IMR-90 (cell line): Measurements from ENCODE around the gene CD276. TPM values are rescaled to one million over a fixed set of nuclear protein-coding genes. Genes with fewer than 3 reads are reported as not detected.

Experiments used
- ATAC-seq: fragments of 200-7000 bp; cut with Tn5 transposase; 2 replicates; pipeline ENCODE4 v1.9.1; 2020; ENCODE audit warnings: low read depth, mild to moderate bottlenecking, moderate library complexity
- BruUV-seq: library from RNA; stranded (reverse); fragments of 400-500 nt; replicated peaks from 2 replicates; lab custom pipeline; 2021; lab: Mats Ljungman, UMichigan
- CTCF ChIA-PET: fragments of 300-600 bp; formaldehyde crosslinking; extraction: SDS; loops from one replicate; lab custom pipeline; 2021; ENCODE audit warnings: antibody characterized with exemption; lab: Yijun Ruan, JAX
- POLR2A ChIA-PET: fragments of 300-600 bp; sonication (Branson Sonifier 250); formaldehyde crosslinking; loops from one replicate; lab custom pipeline; 2022; ENCODE audit warnings: antibody characterized with exemption; ENCODE audit not compliant: unreplicated experiment; lab: Charles Lee
- DNase-seq: peaks from one replicate; pipeline ENCODE4 v3.0.0; 2013
- H2AFZ ChIP-seq: replicated peaks from 2 replicates; pipeline ENCODE3; 2013; ENCODE audit warnings: low read length, mild to moderate bottlenecking; ENCODE audit not compliant: poor library complexity
- H2AK5ac ChIP-seq: 2 replicates; pipeline ENCODE4 v1.6.1; 2013; ENCODE audit warnings: low read depth, low read length, inconsistent platforms
- H2AK9ac ChIP-seq: replicated peaks from 2 replicates; pipeline ENCODE3; 2013; ENCODE audit warnings: mild to moderate bottlenecking, low read depth, low read length, moderate library complexity; ENCODE audit not compliant: poor library complexity
- H2BK120ac ChIP-seq: 2 replicates; pipeline ENCODE4 v1.6.1; 2013; ENCODE audit warnings: low read depth, low read length, inconsistent platforms
- H2BK15ac ChIP-seq: 3 replicates; pipeline ENCODE4 v1.6.1; 2013; ENCODE audit warnings: low read depth, low read length, inconsistent platforms
- H2BK20ac ChIP-seq: 2 replicates; pipeline ENCODE4 v1.6.1; 2013; ENCODE audit warnings: low read depth, mild to moderate bottlenecking, inconsistent platforms, low read length, moderate library complexity
- H2BK5ac ChIP-seq: 2 replicates; pipeline ENCODE4 v1.6.1; 2013; ENCODE audit warnings: mild to moderate bottlenecking, low read depth, low read length, inconsistent platforms; ENCODE audit not compliant: poor library complexity, severe bottlenecking
- H3K14ac ChIP-seq: replicated peaks from 2 replicates; pipeline ENCODE4 v1.6.1; 2013; ENCODE audit warnings: low read depth, low read length, inconsistent platforms
- H3K18ac ChIP-seq: 2 replicates; pipeline ENCODE4 v1.6.1; 2013; ENCODE audit warnings: low read depth, low read length, control low read depth
- H3K23ac ChIP-seq: 2 replicates; pipeline ENCODE4 v1.6.1; 2013; ENCODE audit warnings: low read depth, low read length, inconsistent platforms
- H3K27ac ChIP-seq: 2 replicates; pipeline ENCODE4 v1.5.1; 2013; ENCODE audit warnings: mild to moderate bottlenecking, control low read depth, low read length; ENCODE audit not compliant: insufficient read depth
- H3K27me3 ChIP-seq: 2 replicates; pipeline ENCODE4 v1.6.1; 2013; ENCODE audit warnings: low read length; ENCODE audit not compliant: control insufficient read depth, insufficient read depth
- H3K36me3 ChIP-seq: 2 replicates; pipeline ENCODE4 v1.6.1; 2013; ENCODE audit warnings: low read length, mixed read lengths; ENCODE audit not compliant: control insufficient read depth, insufficient read depth
- H3K4ac ChIP-seq: 2 replicates; pipeline ENCODE4 v1.6.1; 2013; ENCODE audit warnings: low read depth, low read length, inconsistent platforms
- H3K4me1 ChIP-seq: 2 replicates; pipeline ENCODE4 v1.6.1; 2013; ENCODE audit warnings: low read length, mixed read lengths; ENCODE audit not compliant: control insufficient read depth, insufficient read depth
- H3K4me2 ChIP-seq: 2 replicates; pipeline ENCODE4 v1.6.1; 2013; ENCODE audit warnings: low read depth, mild to moderate bottlenecking, control low read depth, low read length, moderate library complexity
- H3K4me3 ChIP-seq: 2 replicates; pipeline ENCODE4 v1.5.1; 2013; ENCODE audit warnings: low read depth, mild to moderate bottlenecking, control low read depth, low read length, moderate library complexity; ENCODE audit not compliant: insufficient read depth
- H3K56ac ChIP-seq: 2 replicates; pipeline ENCODE4 v1.6.1; 2013; ENCODE audit warnings: low read length, inconsistent platforms; ENCODE audit not compliant: insufficient read depth; ENCODE audit errors: extremely low read depth
- H3K79me1 ChIP-seq, 2 experiments: 2 replicates each; pipeline ENCODE4 v1.6.1; 2013; ENCODE audit warnings: low read length in 2 of 2, inconsistent platforms in 1 of 2, low read depth in 1 of 2
- H3K9ac ChIP-seq: 2 replicates; pipeline ENCODE4 v1.6.1; 2013; ENCODE audit warnings: low read depth, low read length, control low read depth
- H3K9me1 ChIP-seq: 2 replicates; pipeline ENCODE4 v1.6.1; 2013; ENCODE audit warnings: low read length, inconsistent platforms; ENCODE audit not compliant: insufficient read depth
- H3K9me3 ChIP-seq: 2 replicates; pipeline ENCODE4 v1.6.1; 2013; ENCODE audit warnings: low read length; ENCODE audit not compliant: control insufficient read depth, insufficient read depth
- H4K20me1 ChIP-seq: 2 replicates; pipeline ENCODE4 v1.6.1; 2013; ENCODE audit warnings: low read length, inconsistent platforms; ENCODE audit not compliant: insufficient read depth
- H4K5ac ChIP-seq: 2 replicates; pipeline ENCODE4 v1.6.1; 2013; ENCODE audit warnings: mild to moderate bottlenecking, low read depth, low read length, control low read depth
- H4K8ac ChIP-seq, 2 experiments: 2 replicates each; pipeline ENCODE4 v1.6.1; 2013; ENCODE audit warnings: low read depth in 2 of 2, low read length in 2 of 2, control low read depth in 1 of 2, inconsistent platforms in 1 of 2
- H4K91ac ChIP-seq: 2 replicates; pipeline ENCODE4 v1.6.1; 2013; ENCODE audit warnings: low read depth, low read length, inconsistent platforms; ENCODE audit not compliant: insufficient read depth
- CEBPB ChIP-seq: IDR thresholded peaks from 2 replicates; pipeline ENCODE4 v1.6.1; 2012; ENCODE audit warnings: low read depth, low read length, improper control_type of control experiment
- ELK1 ChIP-seq: fragments of 150-350 bp; IDR thresholded peaks from 2 replicates; pipeline ENCODE4 v1.6.1; 2016; ENCODE audit warnings: low read depth, mild to moderate bottlenecking, low read length, moderate library complexity, borderline replicate concordance
- FOS ChIP-seq: fragments of 150-350 bp; IDR thresholded peaks from 2 replicates; pipeline ENCODE4 v1.6.1; 2016; ENCODE audit warnings: low read depth, low read length
- MXI1 ChIP-seq: IDR thresholded peaks from 2 replicates; pipeline ENCODE4 v1.6.1; 2012; ENCODE audit warnings: low read depth, mild to moderate bottlenecking, low read length, moderate library complexity, borderline replicate concordance
- POLR2A ChIP-seq: IDR thresholded peaks from 2 replicates; pipeline ENCODE4 v1.6.1; 2012; ENCODE audit warnings: mild to moderate bottlenecking, low read depth, low read length
- RAD21 ChIP-seq: IDR thresholded peaks from 2 replicates; pipeline ENCODE4 v1.6.1; 2012; ENCODE audit warnings: low read length, improper control_type of control experiment
- RCOR1 ChIP-seq: IDR thresholded peaks from 2 replicates; pipeline ENCODE4 v1.6.1; 2012; ENCODE audit warnings: mild to moderate bottlenecking, low read length, improper control_type of control experiment; ENCODE audit not compliant: insufficient replicate concordance
- RFX5 ChIP-seq: IDR thresholded peaks from 2 replicates; pipeline ENCODE4 v1.8.0; 2012; ENCODE audit warnings: low read depth, mild to moderate bottlenecking, low read length, moderate library complexity
- WGBS, 2 experiments: methylation state at CpG; one replicate each; pipeline versions ENCODE4 v1.1.5 to v1.1.7; 2013; ENCODE audit warnings: missing lambda C conversion rate in 2 of 2; ENCODE audit not compliant: insufficient read length in 1 of 2; ENCODE audit errors: extremely low coverage in 2 of 2; 5-methylcytosine and 5-hydroxymethylcytosine counted together
- dilution Hi-C: fragments of 300-500 bp; cut with HindIII; formaldehyde crosslinking; loops from one replicate; pipeline ENCODE4 v1.14.3; 2018; ENCODE audit warnings: low sequenced_read_pairs; ENCODE audit not compliant: unreplicated experiment
- in situ Hi-C: fragments of 300-500 bp; cut with MboI; formaldehyde crosslinking; loops from 3 replicates; pipeline ENCODE4 v1.14.3; 2019; ENCODE audit warnings: low sequenced_read_pairs, inconsistent platforms, mixed read lengths
- intact Hi-C: fragments of 100-400 bp; cut with micrococcal nuclease; formaldehyde crosslinking; loops from 2 replicates; pipeline ENCODE4 v1.10.0; 2022
- polyA plus RNA-seq, 3 experiments: library from polyadenylated mRNA; depleted of rRNA; stranded (reverse); fragments of >200 nt; gene quantifications; 2 replicates each; pipeline ENCODE4 v1.2.3, GENCODE V29; 2012; ENCODE audit warnings: low replicate concordance in 1 of 3
- total RNA-seq: library from RNA; depleted of rRNA; stranded (reverse); fragments of >200 nt; gene quantifications from 2 replicates; pipeline ENCODE4 v1.2.3, GENCODE V29; 2012

CD276 gene
- total and polyA plus RNA-seq, 2 of the 4 experiments (the other 2 are of a cell fraction) = 30.8 to 149 TPM

- TF ChIP-seq MXI1 = no peak
These were observed 11.8 kb downstream of the CD276 start (continued) for GRCh38 chr15:73695773-73696640.

GRCh38 chr15:73696641-73697001 is 12.4 kb downstream of the CD276 start:
- H3K9me1 ChIP-seq = peaks cover 39% of the 10 kb centered on the region
- dilution Hi-C loops = no loop called here
- no peaks in the 10 kb centered on the region for H3K27me3 ChIP-seq
- H2AK5ac ChIP-seq = peak overlapping the region; percentile 59; the same call in 1 of the 2 replicates
- H3K79me1 ChIP-seq = peaks cover 34 to 93% of the 10 kb centered on the region in 2 experiments
- H3K18ac ChIP-seq = no peak overlapping the region
- in situ Hi-C loops = loop anchor here (5.0 kb wide), 2 partner anchors 59 to 134 kb away; no protein-coding TSS in a partner anchor
- H3K4ac ChIP-seq = peak overlapping the region; percentile 73
- H2BK20ac ChIP-seq = peak overlapping the region; percentile 17; the same call in 1 of the 2 replicates
- H3K9ac ChIP-seq = no peak overlapping the region
- intact Hi-C loops = loop anchor here (1.0 kb wide), 1 partner anchor 60 kb away; no protein-coding TSS in a partner anchor
- no peak for TF ChIP-seq CEBPB
- no peak for TF ChIP-seq RAD21
- no peak for TF ChIP-seq MXI1
- no peak for TF ChIP-seq ELK1
- no peak for TF ChIP-seq RCOR1
- TF ChIP-seq POLR2A = no peak
- TF ChIP-seq FOS = no peak
- TF ChIP-seq RFX5 = no peak
- H3K14ac ChIP-seq = peak overlapping the region; percentile 35; the same call in 1 of the 2 replicates
- H4K20me1 ChIP-seq = peaks cover 94% of the 10 kb centered on the region
- no peak overlapping the region for H4K5ac ChIP-seq
- H2BK120ac ChIP-seq = peak overlapping the region; percentile 28; the same call in 1 of the 2 replicates
- peaks cover 7% of the 10 kb centered on the region for H3K36me3 ChIP-seq
- peak overlapping the region; percentile 36 for H3K27ac ChIP-seq
- no peak overlapping the region for H3K56ac ChIP-seq
- BruUV-seq = no TSS peak
- H2BK15ac ChIP-seq = no peak overlapping the region
- peak overlapping the region; percentile 45; the same call in 1 of the 2 replicates for H4K91ac ChIP-seq
- peak overlapping the region; percentile 89 for H2AK9ac ChIP-seq
- H2BK5ac ChIP-seq = peak overlapping the region; percentile 37
- no peak for ATAC-seq
- DNase-seq = no peak
- ChIA-PET CTCF (interaction anchor here (1.2 to 1.6 kb wide), 2 partner anchors 10 to 19 kb away, joined by 3 to 4 read pairs; no protein-coding TSS in a partner anchor), POLR2A (no interaction called here)
- WGBS, 2 experiments = no CpG with 5 or more reads among the region's 1 CpG
- peak overlapping the region; percentile 65; the same call in 1 of the 2 replicates for H3K23ac ChIP-seq
- peak overlapping the region; percentile 49; the same call in 1 of the 2 replicates for H3K4me2 ChIP-seq
- no peak overlapping the region for H3K4me3 ChIP-seq
- H2AFZ ChIP-seq = peak overlapping the region; percentile 77
- no peaks in the 10 kb centered on the region for H3K9me3 ChIP-seq
- H4K8ac ChIP-seq = peak overlapping the region in 1 of 2 experiments; percentile 60; a peak in 1 of 4 replicates
- peaks cover 21% of the 10 kb centered on the region for H3K4me1 ChIP-seq
